HL-60/S4 treated with phorbol 12-myristate 13-acetate at 8.2 ng/mL for 4 days and 3 days (cell line): Measurements from ENCODE around the gene ADAMTSL2.

Source experiments
- in situ Hi-C: fragments of 300-500 bp; cut with MboI; formaldehyde crosslinking; loops from 2 replicates; pipeline ENCODE4 v1.15.0; 2022; ENCODE audit warnings: low sequenced_read_pairs

ADAMTSL2 gene

DNA sequence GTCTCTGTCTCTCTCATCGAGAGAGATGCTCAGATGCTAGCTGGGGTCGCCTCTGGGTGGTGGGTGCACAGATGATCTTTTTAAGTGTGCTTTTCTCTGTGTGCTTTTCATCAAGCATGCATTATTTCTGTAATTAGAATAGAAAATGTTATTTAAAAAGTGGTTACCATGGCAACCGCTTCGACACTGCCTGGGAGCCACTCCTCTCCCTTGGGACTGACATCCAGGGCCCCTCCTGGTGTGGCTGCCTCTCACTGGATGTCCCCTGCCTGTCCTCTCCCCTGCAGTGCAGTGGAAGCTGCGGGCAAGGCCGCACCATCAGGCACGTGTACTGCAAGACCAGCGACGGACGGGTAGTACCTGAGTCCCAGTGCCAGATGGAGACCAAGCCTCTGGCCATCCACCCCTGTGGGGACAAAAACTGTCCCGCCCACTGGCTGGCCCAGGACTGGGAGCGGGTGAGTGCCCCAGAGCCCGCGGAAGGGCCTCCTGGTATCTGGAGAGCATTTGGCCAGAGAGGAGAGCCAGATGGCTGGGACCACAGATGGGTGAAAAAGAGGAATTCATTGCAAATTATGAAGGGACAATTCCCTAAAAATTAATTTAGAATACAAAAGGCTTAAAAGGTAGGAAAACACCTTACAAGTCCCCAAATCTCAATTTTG is 34.7 kb downstream of the ADAMTSL2 start:
- in situ Hi-C loops: no loop called here

GRCh38 chr9:133569891-133570690 is 35.6 kb downstream of the ADAMTSL2 start:
- in situ Hi-C loops: no loop called here

GRCh38 chr9:133570691-133571080 is 36.2 kb downstream of the ADAMTSL2 start:
- in situ Hi-C loops: no loop called here

- in situ Hi-C loops: no loop called here
These were observed 36.9 kb downstream of the ADAMTSL2 start for GRCh38 chr9:133571391-133571890.

DNA sequence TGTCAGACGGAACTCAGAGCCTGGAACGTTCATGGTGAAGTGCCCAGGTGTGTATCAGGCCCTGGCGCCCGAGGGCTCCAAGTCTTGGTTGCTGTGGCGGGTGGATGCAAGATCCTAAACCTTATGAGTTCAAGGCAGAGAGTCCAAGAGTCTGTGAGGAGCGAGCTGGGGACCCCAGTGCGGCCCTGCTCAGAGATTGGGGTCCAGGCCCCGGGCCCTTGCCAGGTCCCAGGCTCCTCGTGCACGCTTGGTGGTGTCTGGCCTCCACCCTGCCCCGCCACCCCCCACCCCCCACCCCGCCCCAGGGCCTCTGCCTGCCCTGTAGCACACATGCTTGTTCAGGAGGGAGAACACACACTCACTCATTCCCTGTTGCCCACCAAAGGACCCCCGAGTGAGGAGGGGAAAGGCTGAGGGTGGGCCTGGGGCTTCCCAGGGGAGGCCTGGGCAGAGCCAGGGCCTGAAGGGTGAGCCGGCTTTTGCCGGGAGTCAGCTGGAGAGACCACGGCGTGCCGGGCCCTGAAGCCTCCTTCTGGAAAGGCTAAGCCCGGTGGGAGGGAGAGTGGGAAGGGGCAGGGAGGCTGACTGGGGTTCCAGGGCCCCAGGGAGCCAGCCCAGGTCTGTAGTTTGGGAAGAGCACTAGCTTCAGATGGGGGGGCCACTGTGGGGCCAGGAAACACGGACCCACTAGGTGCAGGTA is 37.5 kb downstream of the ADAMTSL2 start:
- in situ Hi-C loops: no loop called here

DNA sequence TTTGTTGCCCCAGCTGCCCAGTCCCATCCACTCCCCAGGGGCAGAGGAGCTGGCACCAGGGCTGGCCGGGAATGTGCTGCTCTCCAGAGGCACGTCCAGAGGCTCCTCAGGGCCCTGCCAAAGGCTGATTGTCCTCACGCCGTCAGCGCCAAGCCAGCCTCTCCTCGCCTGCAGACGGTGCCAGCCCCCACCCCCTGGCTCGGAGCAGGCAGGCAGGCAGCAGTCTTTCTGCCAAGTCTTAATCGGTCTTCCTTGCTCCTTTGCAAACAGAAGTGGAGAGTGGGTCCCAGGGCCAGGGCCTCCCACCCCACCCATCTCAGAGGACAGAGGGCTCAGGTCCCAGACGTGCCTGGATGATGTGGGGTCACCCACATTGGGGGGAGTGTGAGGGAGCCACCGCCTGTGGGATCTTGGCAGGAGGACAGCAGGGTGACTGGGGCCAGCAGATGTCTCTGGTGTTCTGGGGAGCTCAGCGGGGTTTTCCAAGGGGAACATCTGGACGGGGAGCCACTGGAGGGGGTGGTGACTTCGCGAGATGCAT is 38.4 kb downstream of the ADAMTSL2 start:
- in situ Hi-C loops: no loop called here

- in situ Hi-C loops: no loop called here
These were observed 39.4 kb downstream of the ADAMTSL2 start for GRCh38 chr9:133573791-133574515.

DNA sequence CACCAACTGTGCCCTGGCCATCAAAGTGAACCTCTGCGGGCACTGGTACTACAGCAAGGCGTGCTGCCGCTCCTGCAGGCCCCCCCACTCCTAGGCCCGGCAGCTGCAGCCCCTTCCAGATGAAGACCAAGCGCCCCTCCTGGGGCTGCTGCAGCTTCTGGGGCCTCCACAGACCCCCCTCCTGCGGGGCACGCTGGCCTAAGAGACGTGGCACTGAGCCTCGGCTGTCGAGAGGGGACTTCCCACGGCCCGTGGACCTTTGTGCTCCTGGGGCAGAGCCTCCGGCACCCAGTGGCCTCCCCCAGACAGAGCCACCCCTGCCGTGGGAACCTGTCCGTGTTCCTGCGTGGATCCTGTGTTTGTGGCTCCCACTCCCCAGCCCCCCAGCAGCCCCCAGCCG is 40.3 kb downstream of the ADAMTSL2 start:
- in situ Hi-C loops: no loop called here

GRCh38 chr9:133575186-133576030 is 40.9 kb downstream of the ADAMTSL2 start:
- in situ Hi-C loops: no loop called here

GRCh38 chr9:133576031-133576874 is 41.7 kb downstream of the ADAMTSL2 start:
- in situ Hi-C loops: no loop called here

- in situ Hi-C loops: no loop called here
These were observed 42.6 kb downstream of the ADAMTSL2 start for GRCh38 chr9:133576875-133577736.

GRCh38 chr9:133577737-133578112 is 43.2 kb downstream of the ADAMTSL2 start:
- in situ Hi-C loops: no loop called here

DNA sequence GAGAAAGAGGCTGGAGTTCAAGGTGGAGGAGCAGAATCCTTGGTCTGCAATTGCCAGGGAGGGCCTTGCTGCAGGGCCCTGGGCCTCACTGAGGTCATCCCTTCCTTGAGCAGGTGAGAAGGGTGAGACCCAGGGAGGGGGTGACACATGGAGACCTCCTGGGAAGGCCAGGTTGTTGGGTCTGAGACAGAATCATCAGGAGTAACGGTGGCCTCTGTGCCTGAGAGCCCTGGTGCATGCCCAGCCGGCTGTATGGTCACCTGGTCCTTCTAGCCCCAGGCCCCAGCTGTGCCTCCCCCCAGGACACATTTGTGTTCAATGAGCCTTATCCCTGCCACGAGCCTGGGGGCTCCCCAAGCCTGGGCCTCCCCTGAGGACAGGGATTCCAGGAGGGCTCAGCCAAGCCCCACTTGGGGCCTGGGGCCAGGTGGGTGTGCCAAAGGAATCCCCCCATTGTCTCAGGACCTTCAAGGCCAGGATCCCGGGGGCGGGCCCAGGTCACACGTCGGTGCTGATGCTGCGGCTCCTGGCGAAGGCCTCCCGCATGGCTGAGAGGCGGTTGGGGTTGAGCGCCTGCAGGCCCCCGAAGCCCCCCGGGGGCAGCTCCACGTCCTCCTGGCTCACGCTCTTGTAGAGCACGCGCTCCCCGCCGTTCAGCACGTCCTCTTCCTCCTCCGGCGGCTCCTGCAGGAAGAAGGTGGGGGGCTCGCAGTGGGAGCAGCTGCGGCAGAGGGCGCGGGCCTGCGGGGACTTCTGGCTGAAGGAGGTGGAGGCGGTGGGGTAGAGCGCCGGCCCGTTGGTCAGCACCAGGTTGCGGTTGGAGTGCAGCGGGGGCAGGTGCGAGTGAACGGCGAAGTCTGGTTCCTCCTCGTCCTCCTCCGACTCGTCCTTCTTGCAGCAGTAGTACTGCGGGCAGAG is 44.3 kb downstream of the ADAMTSL2 start:
- in situ Hi-C loops: no loop called here

DNA sequence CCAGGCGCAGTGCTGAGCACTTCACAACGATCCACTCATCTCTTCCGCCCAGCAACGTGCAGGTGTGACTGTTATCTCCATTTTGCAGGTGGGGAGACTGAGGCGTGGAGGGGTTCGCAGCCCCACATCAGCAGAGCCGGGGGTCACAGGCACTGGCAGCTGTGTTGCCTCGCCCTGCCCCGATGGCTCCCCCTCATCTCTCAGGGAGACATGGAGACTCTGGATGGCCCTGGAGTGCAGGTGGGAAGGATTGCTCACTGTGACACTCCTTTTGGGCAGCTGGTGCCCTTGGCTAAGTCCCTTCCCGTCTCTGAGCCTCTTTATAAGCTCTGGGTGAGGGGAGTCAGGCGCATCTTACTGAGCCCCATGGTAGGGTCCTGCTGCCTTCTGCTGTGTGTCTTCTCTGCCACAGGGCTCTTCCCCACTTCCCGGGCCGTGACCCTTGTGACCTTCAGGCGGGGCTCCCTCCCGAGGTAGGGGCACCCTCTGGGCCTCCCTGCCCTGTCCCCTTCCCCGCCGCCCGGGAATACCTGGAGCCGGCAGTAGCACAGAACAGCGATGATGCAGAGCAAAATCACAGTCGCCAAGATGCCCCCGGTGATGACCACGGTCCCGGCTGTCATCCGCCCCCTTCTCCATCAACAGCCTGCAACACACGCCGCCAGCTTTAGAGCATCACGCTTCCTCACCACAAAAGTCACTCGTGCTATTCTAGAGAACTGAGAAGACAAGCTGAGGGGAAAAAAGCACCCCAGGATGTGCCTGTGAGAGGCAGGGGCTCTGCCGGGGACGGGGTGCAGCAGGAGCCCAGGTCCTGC is 45.3 kb downstream of the ADAMTSL2 start:
- in situ Hi-C loops: no loop called here

DNA sequence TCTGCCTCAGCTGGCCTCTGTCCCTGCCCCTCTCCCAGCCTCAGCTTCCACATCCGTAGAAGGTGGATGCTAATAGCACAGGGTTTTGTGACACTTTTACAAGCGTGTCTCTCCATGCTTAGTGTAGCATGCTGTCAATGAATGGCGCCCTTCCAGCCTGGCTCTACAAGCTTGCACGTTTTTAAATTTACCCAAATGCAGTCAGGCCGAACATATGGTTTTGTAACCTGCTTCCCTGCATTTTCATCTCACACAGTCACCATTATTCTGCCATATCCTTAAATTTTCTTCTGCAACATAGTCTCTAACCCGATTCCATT is 45.9 kb downstream of the ADAMTSL2 start:
- in situ Hi-C loops: no loop called here

DNA sequence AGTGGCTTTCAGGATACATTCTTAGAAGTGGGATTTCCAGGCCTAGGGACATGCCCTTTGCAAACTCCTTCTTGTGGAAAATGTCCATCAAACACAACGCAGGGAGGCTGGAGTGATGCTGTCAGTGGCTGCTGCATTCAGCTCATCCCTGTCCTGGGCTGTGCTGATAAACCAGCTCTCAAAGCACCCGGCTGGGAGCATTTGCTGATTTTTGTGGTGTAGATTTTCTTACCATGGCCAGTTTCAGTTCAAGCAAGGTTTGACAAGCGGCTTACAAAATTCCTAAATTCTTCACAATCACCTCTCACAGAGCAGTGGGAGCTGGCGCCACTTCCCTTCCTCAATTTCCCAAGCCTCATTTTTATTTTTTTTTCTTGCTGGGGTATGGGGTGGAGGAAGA is 46.5 kb downstream of the ADAMTSL2 start:
- in situ Hi-C loops: no loop called here
